Measurements from ENCODE around the gene CRYBG2.
A peak's percentile ranks its signal among the peaks of the same experiment; 100 is the strongest.

Gene CRYBG2

DNA sequence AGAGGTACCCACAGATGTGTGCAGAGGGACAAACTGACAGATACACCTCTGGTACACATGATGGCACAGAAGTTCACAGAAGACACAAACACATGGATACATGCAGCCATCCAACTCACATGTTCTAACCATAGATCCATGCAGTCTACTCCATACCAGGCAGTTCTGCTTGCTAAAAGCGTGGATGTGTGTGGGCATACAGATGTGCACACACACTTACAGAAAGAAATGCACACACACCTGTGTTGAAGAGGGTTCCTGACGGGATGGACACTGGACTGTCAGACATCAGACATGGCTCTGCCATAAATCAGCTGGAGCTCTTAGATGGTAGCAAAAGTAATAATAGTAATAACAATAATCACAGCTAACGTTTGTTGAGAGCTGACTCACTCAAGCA is 29.4 kb downstream of the CRYBG2 start:
- Histone ChIP-seq H3K4me3 (ENCODE audit: low read depth in 1 of 2, low read length in 2 of 2) (no peak overlapping the region), H3K9me3 (ENCODE audit: control insufficient read depth in 1 of 2, low read length in 2 of 2) (no peaks in the 10 kb centered on the region), H3K36me3 (ENCODE audit: control insufficient read depth in 1 of 2, insufficient read depth in 2 of 2, low read length in 2 of 2) (no peaks in the 10 kb centered on the region), H3K9ac (ENCODE audit: low read depth in 1 of 2, low read length in 2 of 2) (no peak overlapping the region), H3K4me1 (ENCODE audit: control insufficient read depth in 1 of 2, insufficient read depth in 2 of 2, low read length in 2 of 2) (peaks cover 5 to 15% of the 10 kb centered on the region in 2 donors), H3K27ac (ENCODE audit: low read depth, low read length) (no peak overlapping the region), H3K27me3 (ENCODE audit: control insufficient read depth in 1 of 2, insufficient read depth in 2 of 2, low read length in 2 of 2) (peaks cover 0 to 4% of the 10 kb centered on the region in 2 donors)

DNA sequence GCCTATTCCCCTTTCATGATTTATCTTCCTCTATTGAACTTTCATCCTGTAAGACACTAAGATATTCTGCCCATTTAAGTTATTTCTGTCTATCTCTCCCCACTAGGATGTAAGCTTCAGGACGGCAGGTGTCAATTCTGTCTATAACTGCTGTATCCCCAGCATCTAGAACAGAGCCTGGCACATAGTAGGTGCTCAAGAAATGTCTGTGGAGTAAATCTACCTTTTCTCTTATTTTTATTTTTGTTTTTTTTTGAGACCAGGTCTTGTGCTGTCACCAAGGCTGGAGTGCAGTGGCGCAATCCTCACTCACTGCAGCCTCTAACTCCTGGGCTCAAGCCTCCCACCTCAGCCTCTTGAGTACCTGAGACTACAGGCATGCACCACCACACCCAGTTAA is 30.5 kb downstream of the CRYBG2 start:
- Histone ChIP-seq H3K27me3 (ENCODE audit: control insufficient read depth in 1 of 2, insufficient read depth in 2 of 2, low read length in 2 of 2) (peaks cover 0 to 4% of the 10 kb centered on the region in 2 donors), H3K27ac (ENCODE audit: low read depth, low read length) (no peak overlapping the region), H3K9ac (ENCODE audit: low read depth in 1 of 2, low read length in 2 of 2) (no peak overlapping the region), H3K4me1 (ENCODE audit: control insufficient read depth in 1 of 2, insufficient read depth in 2 of 2, low read length in 2 of 2) (peaks cover 5 to 18% of the 10 kb centered on the region in 2 donors), H3K9me3 (ENCODE audit: control insufficient read depth in 1 of 2, low read length in 2 of 2) (no peaks in the 10 kb centered on the region), H3K4me3 (ENCODE audit: low read depth in 1 of 2, low read length in 2 of 2) (no peak overlapping the region), H3K36me3 (ENCODE audit: control insufficient read depth in 1 of 2, insufficient read depth in 2 of 2, low read length in 2 of 2) (no peaks in the 10 kb centered on the region)

DNA sequence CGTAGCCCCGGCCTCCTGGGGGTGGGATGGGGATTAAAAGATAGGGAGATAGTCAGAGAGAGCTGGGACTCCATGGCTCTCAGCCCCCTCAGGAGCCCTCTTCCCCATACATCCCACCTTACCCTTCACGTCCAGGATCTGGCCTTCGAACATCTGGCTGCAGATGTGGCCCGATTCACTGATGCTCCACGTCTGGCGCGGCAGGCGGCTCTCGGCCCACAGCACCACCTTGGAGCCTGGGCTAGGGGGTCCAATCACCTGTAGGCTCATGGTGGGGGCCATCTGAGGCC is 31.9 kb downstream of the CRYBG2 start:
- Histone ChIP-seq H3K27me3 (ENCODE audit: control insufficient read depth in 1 of 2, insufficient read depth in 2 of 2, low read length in 2 of 2) (peaks cover 0 to 4% of the 10 kb centered on the region in 2 donors), H3K36me3 (ENCODE audit: control insufficient read depth in 1 of 2, insufficient read depth in 2 of 2, low read length in 2 of 2) (no peaks in the 10 kb centered on the region), H3K4me1 (ENCODE audit: control insufficient read depth in 1 of 2, insufficient read depth in 2 of 2, low read length in 2 of 2) (peaks cover 5 to 19% of the 10 kb centered on the region in 2 donors)

DNA sequence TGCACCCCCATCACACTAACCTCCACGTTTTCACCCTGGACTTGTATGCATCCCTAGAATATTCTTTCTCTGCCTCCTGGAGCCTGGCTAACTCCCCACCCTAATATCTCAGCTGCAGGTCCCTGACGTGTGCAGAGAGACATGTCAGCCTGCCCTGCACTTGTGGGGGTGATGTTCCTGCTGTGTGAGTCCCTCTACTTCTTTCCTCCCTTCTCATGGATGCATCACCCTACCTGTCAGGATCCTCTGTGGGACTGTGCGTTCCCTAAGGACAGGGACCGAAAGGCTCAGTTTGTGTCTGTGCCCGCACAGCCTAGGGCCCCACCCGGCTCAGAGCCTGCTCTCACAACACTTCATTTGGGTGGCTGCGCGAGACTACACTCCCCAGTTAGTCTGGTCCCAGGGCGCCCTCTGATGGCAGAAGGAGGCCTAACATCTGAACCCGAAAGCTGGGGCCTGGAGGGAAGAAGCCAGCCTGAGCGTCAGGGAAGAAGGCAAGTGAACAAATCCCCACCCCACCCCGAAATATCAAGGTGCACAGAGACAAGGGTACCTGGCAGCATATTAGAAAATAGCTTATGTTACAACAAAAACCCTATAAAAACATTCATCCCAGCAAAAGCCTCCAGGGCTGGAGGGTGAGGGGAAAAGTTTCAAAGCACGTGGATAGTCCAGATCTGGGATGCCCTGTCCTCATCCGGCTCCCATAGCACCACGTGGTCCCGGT is 32.5 kb downstream of the CRYBG2 start:
- Histone ChIP-seq H3K4me3 (ENCODE audit: low read depth in 1 of 2, low read length in 2 of 2) (peak overlapping the region in 1 of 2 donors; percentile 22), H3K27ac (ENCODE audit: low read depth, low read length) (no peak overlapping the region), H3K9ac (ENCODE audit: low read depth in 1 of 2, low read length in 2 of 2) (peak overlapping the region; percentile 28 to 60), H3K27me3 (ENCODE audit: control insufficient read depth in 1 of 2, insufficient read depth in 2 of 2, low read length in 2 of 2) (peaks cover 0 to 4% of the 10 kb centered on the region in 2 donors), H3K9me3 (ENCODE audit: control insufficient read depth in 1 of 2, low read length in 2 of 2) (no peaks in the 10 kb centered on the region), H3K4me1 (ENCODE audit: control insufficient read depth in 1 of 2, insufficient read depth in 2 of 2, low read length in 2 of 2) (peaks cover 5 to 19% of the 10 kb centered on the region in 2 donors), H3K36me3 (ENCODE audit: control insufficient read depth in 1 of 2, insufficient read depth in 2 of 2, low read length in 2 of 2) (no peaks in the 10 kb centered on the region)

More for the DNA sequence above, 31.9 kb downstream of the CRYBG2 start:
- H3K27ac ChIP-seq (ENCODE audit: low read depth, low read length), result no peak overlapping the region
- H3K4me3 ChIP-seq (ENCODE audit: low read depth in 1 of 2, low read length in 2 of 2), result no peak overlapping the region
- H3K9me3 ChIP-seq (ENCODE audit: control insufficient read depth in 1 of 2, low read length in 2 of 2), result no peaks in the 10 kb centered on the region
- H3K9ac ChIP-seq (ENCODE audit: low read depth in 1 of 2, low read length in 2 of 2), result peak overlapping the region in 1 of 2 donors; percentile 28

DNA sequence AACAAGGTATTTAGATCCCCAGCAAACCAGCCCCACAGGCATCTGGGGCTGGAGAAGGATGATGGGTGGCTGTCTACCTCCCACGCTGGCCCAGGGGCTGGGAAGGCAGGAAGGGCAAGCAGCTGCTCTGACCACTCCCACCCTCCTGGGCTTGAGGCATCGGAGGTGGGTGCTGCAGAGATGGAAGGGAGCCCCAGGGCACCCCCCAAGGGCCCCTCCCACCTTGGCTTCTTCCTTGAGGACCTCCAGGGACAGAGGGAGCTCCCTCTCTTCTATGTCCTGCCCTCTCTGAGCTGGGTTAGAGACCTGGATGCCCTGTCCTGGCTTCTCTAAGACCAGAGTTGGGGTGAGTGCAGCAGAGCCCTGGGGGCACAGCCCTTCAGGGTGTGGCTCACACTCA is 33.0 kb downstream of the CRYBG2 start:
- H3K36me3 ChIP-seq (ENCODE audit: control insufficient read depth in 1 of 2, insufficient read depth in 2 of 2, low read length in 2 of 2), result no peaks in the 10 kb centered on the region
- H3K4me3 ChIP-seq (ENCODE audit: low read depth in 1 of 2, low read length in 2 of 2), result no peak overlapping the region
- no peaks in the 10 kb centered on the region for H3K9me3 ChIP-seq (ENCODE audit: control insufficient read depth in 1 of 2, low read length in 2 of 2)
- H3K4me1 ChIP-seq (ENCODE audit: control insufficient read depth in 1 of 2, insufficient read depth in 2 of 2, low read length in 2 of 2), result peaks cover 8 to 19% of the 10 kb centered on the region in 2 donors
- no peak overlapping the region for H3K27ac ChIP-seq (ENCODE audit: low read depth, low read length)
- H3K27me3 ChIP-seq (ENCODE audit: control insufficient read depth in 1 of 2, insufficient read depth in 2 of 2, low read length in 2 of 2), result peaks cover 0 to 4% of the 10 kb centered on the region in 2 donors
- peak overlapping the region in 1 of 2 donors; percentile 28 for H3K9ac ChIP-seq (ENCODE audit: low read depth in 1 of 2, low read length in 2 of 2)

DNA sequence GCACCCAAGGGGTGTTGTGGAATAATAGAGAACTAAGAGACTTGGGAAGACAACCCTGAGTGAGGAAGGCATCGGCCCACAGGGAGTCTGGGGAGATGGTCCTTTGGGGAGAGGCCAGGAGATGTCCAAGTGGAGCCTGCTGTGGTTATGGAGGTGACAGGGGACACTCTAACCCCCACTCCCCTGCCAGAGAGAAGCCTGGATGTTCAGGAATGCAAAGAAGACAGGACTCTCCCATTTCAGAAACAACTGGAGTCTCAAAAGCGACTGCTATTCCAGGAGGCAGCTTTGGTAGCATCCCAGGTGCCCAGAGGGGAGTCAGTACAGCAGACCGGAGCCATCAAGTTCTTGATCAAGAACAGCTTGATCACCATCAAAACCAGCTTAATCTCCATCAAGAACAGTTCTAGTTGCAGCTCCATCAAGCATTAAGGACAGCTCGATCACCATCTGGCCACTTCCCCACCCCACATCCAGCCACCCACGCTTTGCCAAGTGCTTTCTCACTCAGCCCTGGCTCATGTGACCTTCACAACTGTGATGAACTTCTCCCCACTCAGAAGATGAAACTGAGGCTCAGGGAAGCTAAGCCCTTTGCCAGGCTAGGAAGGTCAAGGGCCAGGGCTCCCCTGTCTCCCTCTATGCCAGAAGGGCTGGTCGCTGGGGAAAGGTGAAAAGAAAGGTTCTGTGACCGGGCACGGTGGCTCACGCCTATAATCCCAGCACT is 35.4 kb downstream of the CRYBG2 start:
- Histone ChIP-seq H3K27ac (ENCODE audit: low read depth, low read length) (no peak overlapping the region), H3K9me3 (ENCODE audit: control insufficient read depth in 1 of 2, low read length in 2 of 2) (no peaks in the 10 kb centered on the region), H3K4me1 (ENCODE audit: control insufficient read depth in 1 of 2, insufficient read depth in 2 of 2, low read length in 2 of 2) (peaks cover 8 to 23% of the 10 kb centered on the region in 2 donors), H3K9ac (ENCODE audit: low read depth in 1 of 2, low read length in 2 of 2) (peak overlapping the region; percentile 40 to 47), H3K36me3 (ENCODE audit: control insufficient read depth in 1 of 2, insufficient read depth in 2 of 2, low read length in 2 of 2) (no peaks in the 10 kb centered on the region), H3K27me3 (ENCODE audit: control insufficient read depth in 1 of 2, insufficient read depth in 2 of 2, low read length in 2 of 2) (peaks cover 0 to 4% of the 10 kb centered on the region in 2 donors), H3K4me3 (ENCODE audit: low read depth in 1 of 2, low read length in 2 of 2) (peak overlapping the region; percentile 49 to 56)

DNA sequence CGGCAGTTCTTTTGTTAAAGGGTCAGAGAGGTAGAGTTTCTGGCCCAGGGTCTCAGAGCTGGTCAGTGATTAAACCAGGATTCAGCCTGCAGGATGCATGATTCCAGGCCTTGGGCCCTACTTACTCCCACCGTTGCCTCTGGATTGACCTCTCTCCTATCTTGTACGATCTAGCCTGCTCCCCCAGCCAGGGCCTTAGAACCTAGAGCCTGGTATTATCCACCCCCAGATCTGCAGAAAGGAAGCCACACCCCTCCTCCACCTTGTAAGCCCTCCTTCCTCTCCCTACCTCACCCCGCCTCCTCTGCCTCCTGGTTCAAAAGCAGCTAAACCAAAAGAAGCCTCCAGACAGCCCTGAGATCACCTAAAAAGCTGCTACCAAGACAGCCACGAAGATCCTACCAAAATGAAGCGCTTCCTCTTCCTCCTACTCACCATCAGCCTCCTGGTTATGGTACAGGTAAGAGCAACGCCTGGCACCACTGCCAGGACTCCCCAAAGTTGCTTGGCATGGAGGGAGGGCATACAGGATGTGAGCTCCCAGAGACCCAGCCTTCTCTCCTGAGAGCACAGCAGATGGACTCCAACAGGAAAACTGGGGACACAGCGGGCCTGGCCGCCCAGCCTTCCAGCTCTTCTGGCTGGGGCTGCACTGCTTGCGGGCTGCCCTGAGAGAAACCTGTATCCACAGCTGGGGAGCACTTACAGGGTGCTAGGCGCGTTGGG is 36.2 kb downstream of the CRYBG2 start, which contains the start of gene CD52:
CD52 (plus strand) TSS at position 347 of the 726 bp plus-strand sequence; CDS start at position 407, 60 bp downstream.
- peak within 1 kb of the TSS; percentile 49 to 56 for H3K4me3 ChIP-seq (ENCODE audit: low read depth in 1 of 2, low read length in 2 of 2)
- peaks cover 0 to 4% of the 10 kb centered on the region in 2 donors for H3K27me3 ChIP-seq (ENCODE audit: control insufficient read depth in 1 of 2, insufficient read depth in 2 of 2, low read length in 2 of 2)
- no peak within 1 kb of the TSS for H3K27ac ChIP-seq (ENCODE audit: low read depth, low read length)
- no peaks in the 10 kb centered on the region for H3K9me3 ChIP-seq (ENCODE audit: control insufficient read depth in 1 of 2, low read length in 2 of 2)
- H3K4me1 ChIP-seq (ENCODE audit: control insufficient read depth in 1 of 2, insufficient read depth in 2 of 2, low read length in 2 of 2), result peaks cover 8 to 23% of the 10 kb centered on the region in 2 donors
- H3K9ac ChIP-seq (ENCODE audit: low read depth in 1 of 2, low read length in 2 of 2), result peak within 1 kb of the TSS; percentile 40 to 47
- H3K36me3 ChIP-seq (ENCODE audit: control insufficient read depth in 1 of 2, insufficient read depth in 2 of 2, low read length in 2 of 2), result no peaks in the 10 kb centered on the region

DNA sequence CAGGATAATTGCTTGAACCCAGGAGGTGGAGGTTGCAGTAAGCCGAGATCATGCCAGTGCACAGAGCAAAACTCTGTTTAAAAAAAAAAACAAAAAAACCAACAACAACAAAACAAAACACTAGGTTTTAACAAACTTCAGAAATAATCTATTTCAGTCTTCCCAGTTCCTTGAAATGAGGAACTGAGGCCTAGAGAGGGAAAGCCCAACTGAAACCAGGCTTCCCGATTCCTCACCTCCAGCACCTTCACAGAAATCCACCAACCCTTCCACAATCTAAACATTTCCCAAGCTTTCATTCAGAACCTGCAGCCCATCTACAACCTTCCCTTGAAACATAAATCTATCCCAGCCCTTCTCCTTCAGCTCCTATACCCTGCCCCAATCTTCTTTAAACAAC is 36.8 kb downstream of the CRYBG2 start:
- Histone ChIP-seq H3K9ac (ENCODE audit: low read depth in 1 of 2, low read length in 2 of 2) (no peak overlapping the region), H3K36me3 (ENCODE audit: control insufficient read depth in 1 of 2, insufficient read depth in 2 of 2, low read length in 2 of 2) (no peaks in the 10 kb centered on the region), H3K4me1 (ENCODE audit: control insufficient read depth in 1 of 2, insufficient read depth in 2 of 2, low read length in 2 of 2) (peaks cover 8 to 23% of the 10 kb centered on the region in 2 donors), H3K4me3 (ENCODE audit: low read depth in 1 of 2, low read length in 2 of 2) (no peak overlapping the region), H3K9me3 (ENCODE audit: control insufficient read depth in 1 of 2, low read length in 2 of 2) (no peaks in the 10 kb centered on the region), H3K27me3 (ENCODE audit: control insufficient read depth in 1 of 2, insufficient read depth in 2 of 2, low read length in 2 of 2) (peaks cover 0 to 4% of the 10 kb centered on the region in 2 donors), H3K27ac (ENCODE audit: low read depth, low read length) (no peak overlapping the region)

DNA sequence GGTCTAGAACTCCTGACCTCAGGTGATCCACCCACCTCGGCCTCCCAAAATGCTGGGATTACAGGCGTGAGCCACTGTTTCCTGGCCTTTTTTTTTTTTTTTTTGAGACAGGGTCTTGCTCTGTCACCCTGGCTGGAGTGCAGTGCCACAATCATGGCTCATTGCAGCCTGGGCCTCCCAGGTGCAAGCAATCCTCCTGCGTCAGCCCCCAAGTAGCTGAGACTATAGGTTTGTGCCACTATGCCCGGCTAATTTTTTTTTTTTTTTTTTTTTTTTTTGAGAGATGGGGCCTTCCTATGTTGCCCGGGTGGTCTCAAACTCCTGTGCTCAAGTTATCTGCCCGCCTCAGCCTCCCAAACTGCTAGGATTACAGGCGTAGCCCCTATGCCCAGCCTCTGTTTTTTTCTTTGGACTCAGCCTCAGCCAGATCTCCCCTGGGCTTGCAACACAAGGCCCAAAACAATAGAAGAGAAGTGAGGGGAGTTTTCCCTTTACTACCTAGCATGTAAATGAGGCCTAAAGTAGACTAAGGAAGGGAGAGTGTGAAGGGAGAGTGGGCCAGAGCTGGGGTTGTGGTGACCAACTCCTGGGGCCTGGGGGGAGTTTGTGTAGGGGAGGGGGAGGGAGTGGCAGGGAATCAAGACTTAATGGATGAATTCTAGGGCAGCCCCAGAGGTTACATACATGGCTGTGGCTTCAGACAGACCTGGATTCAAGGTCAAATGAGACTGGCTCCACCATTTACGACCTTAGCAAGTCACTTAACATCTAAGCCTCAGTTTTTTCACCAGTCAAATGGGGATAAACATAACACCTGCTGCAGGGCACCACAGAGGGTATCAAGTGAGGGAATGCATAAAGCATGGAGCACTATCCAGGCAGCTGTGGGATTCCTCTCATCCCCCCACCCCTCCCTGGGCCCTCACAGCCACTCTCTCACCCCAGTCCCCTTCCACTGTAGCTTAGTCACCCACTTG is 37.8 kb downstream of the CRYBG2 start:
- no peak overlapping the region for H3K27ac ChIP-seq (ENCODE audit: low read depth, low read length)
- no peak overlapping the region for H3K9ac ChIP-seq (ENCODE audit: low read depth in 1 of 2, low read length in 2 of 2)
- no peaks in the 10 kb centered on the region for H3K9me3 ChIP-seq (ENCODE audit: control insufficient read depth in 1 of 2, low read length in 2 of 2)
- H3K27me3 ChIP-seq (ENCODE audit: control insufficient read depth in 1 of 2, insufficient read depth in 2 of 2, low read length in 2 of 2), result peaks cover 0 to 4% of the 10 kb centered on the region in 2 donors
- no peaks in the 10 kb centered on the region for H3K36me3 ChIP-seq (ENCODE audit: control insufficient read depth in 1 of 2, insufficient read depth in 2 of 2, low read length in 2 of 2)
- H3K4me3 ChIP-seq (ENCODE audit: low read depth in 1 of 2, low read length in 2 of 2), result no peak overlapping the region
- peaks cover 5 to 16% of the 10 kb centered on the region in 2 donors for H3K4me1 ChIP-seq (ENCODE audit: control insufficient read depth in 1 of 2, insufficient read depth in 2 of 2, low read length in 2 of 2)

All from duodenal mucosa (tissue), 2 donors.